K562 (cell line): ENCODE data around the gene NFE2. TPM values are rescaled to one million over a fixed set of nuclear protein-coding genes. Genes with fewer than 3 reads are reported as not detected.

ENCODE experiments used
- BRD9 ChIP-seq: fragments of 450-650 bp; IDR thresholded peaks from 2 replicates; pipeline ENCODE4 v1.6.1; 2018; ENCODE audit warnings: low read depth; ENCODE audit not compliant: partially characterized antibody
- CXXC5 ChIP-seq: fragments of 250-450 bp; sonication (Bioruptor Pico); IDR thresholded peaks from 2 replicates; pipeline ENCODE4 v1.8.0; 2022; ENCODE audit warnings: inconsistent platforms, mild to moderate bottlenecking, moderate library complexity
- DEAF1 ChIP-seq: fragments of 450-650 bp; formaldehyde crosslinking; IDR thresholded peaks from 2 replicates; pipeline ENCODE4 v1.4.0; 2020; ENCODE audit warnings: mild to moderate bottlenecking, moderate library complexity
- E2F5 ChIP-seq: sonication (generic); formaldehyde crosslinking; IDR thresholded peaks from 2 replicates; pipeline ENCODE4 v1.8.0; 2022; ENCODE audit warnings: mild to moderate bottlenecking, missing genetic modification reagents
- E4F1 ChIP-seq: fragments of 250-450 bp; sonication (Bioruptor Pico); IDR thresholded peaks from 2 replicates; pipeline ENCODE4 v1.5.0; 2021; ENCODE audit warnings: mild to moderate bottlenecking, borderline replicate concordance
- ETV6 ChIP-seq, 3 experiments: fragments of 150-350 bp in 1 of 3; sonication (generic) in 1 of 3; formaldehyde crosslinking in 1 of 3; IDR thresholded peaks; 2 replicates each; pipeline versions ENCODE4 v1.6.1 to v1.8.0; 2014 to 2022; ENCODE audit warnings: borderline replicate concordance in 2 of 3, low read depth in 2 of 3, antibody characterized with exemption in 1 of 3, low read length in 1 of 3, mild to moderate bottlenecking in 1 of 3, missing genetic modification reagents in 1 of 3
- GMEB1 ChIP-seq: fragments of 250-450 bp; sonication (Bioruptor Pico); IDR thresholded peaks from 2 replicates; pipeline ENCODE4 v1.4.0; 2020; ENCODE audit warnings: mild to moderate bottlenecking
- HSF4 ChIP-seq: fragments of 250-450 bp; sonication (Bioruptor Pico); IDR thresholded peaks from 2 replicates; pipeline ENCODE4 v2.1.2; 2022; ENCODE audit warnings: mild to moderate bottlenecking, moderate library complexity, borderline replicate concordance
- L3MBTL2 ChIP-seq: fragments of 450-650 bp; IDR thresholded peaks from 2 replicates; pipeline ENCODE4 v1.6.1; 2016; ENCODE audit warnings: mild to moderate bottlenecking, moderate library complexity
- MAZ ChIP-seq, 2 experiments: fragments of 450-650 bp in 1 of 2; sonication (generic) in 1 of 2; formaldehyde crosslinking; IDR thresholded peaks in 1 of 2; conservative IDR thresholded peaks in 1 of 2; 2 replicates each; pipeline versions ENCODE4 v1.4.0 to v1.5.0; 2020; ENCODE audit warnings: mild to moderate bottlenecking in 1 of 2, missing genetic modification reagents in 1 of 2
- MECOM ChIP-seq: fragments of 250-450 bp; sonication (Bioruptor Pico); IDR thresholded peaks from 2 replicates; pipeline ENCODE4 v1.8.0; 2022; ENCODE audit warnings: inconsistent platforms
- MTA1 ChIP-seq: fragments of 450-650 bp; IDR thresholded peaks from 2 replicates; pipeline ENCODE4 v1.6.1; 2017; ENCODE audit warnings: borderline replicate concordance
- MYNN ChIP-seq, 2 experiments: sonication (generic); formaldehyde crosslinking in 1 of 2; IDR thresholded peaks; 2 replicates each; pipeline versions ENCODE4 v1.5.0 to v1.6.1; 2016 to 2020; ENCODE audit warnings: antibody characterized with exemption in 1 of 2, missing genetic modification reagents in 1 of 2
- NEUROD1 ChIP-seq: fragments of 150-350 bp; IDR thresholded peaks from 2 replicates; pipeline ENCODE4 v1.6.1; 2014; ENCODE audit warnings: borderline replicate concordance, low read length, low read depth; ENCODE audit not compliant: partially characterized antibody
- RB1 ChIP-seq: fragments of 450-650 bp; IDR thresholded peaks from 2 replicates; pipeline ENCODE4 v1.6.1; 2017; ENCODE audit warnings: low read depth, mild to moderate bottlenecking
- ZBTB8A ChIP-seq: fragments of 450-650 bp; IDR thresholded peaks from 2 replicates; pipeline ENCODE4 v1.6.1; 2018; ENCODE audit warnings: mild to moderate bottlenecking, moderate library complexity; ENCODE audit not compliant: partially characterized antibody
- ZFP36 ChIP-seq: fragments of 150-350 bp; IDR thresholded peaks from 2 replicates; pipeline ENCODE4 v1.6.1; 2018; ENCODE audit warnings: low read length, low read depth; ENCODE audit not compliant: partially characterized antibody
- ZNF263 ChIP-seq: sonication (generic); formaldehyde crosslinking; IDR thresholded peaks from 2 replicates; pipeline ENCODE4 v1.8.0; 2022; ENCODE audit warnings: mild to moderate bottlenecking, missing genetic modification reagents, borderline replicate concordance
- ZNF3 ChIP-seq: fragments of 250-450 bp; sonication (Bioruptor Pico); IDR thresholded peaks from 2 replicates; pipeline ENCODE4 v1.5.0; 2021; ENCODE audit warnings: mild to moderate bottlenecking, moderate library complexity
- ZNF75A ChIP-seq: fragments of 450-650 bp; formaldehyde crosslinking; IDR thresholded peaks from 2 replicates; pipeline ENCODE4 v1.4.0; 2020; ENCODE audit warnings: mild to moderate bottlenecking
- polyA plus RNA-seq, 8 experiments: library from polyadenylated mRNA; depleted of rRNA in 4 of 8; stranded (reverse) in 5 of 8; unstranded in 3 of 8; fragments of >200 nt; fragmentation: Nextera tagmentation in 2 of 8; fragmentation: Illumina TruSeq in 1 of 8; extraction: Ambion mirVana in 2 of 8; extraction: Trizol in 1 of 8; gene quantifications; 2 replicates each; pipeline versions ENCODE4 v1.2.1 to v1.2.3, GENCODE V29; 2011 to 2014; ENCODE audit warnings: inconsistent platforms in 1 of 8, missing spikeins in 1 of 8
- total RNA-seq, 7 experiments: library from RNA; depleted of rRNA in 6 of 7; stranded (reverse); fragments of >200 nt in 6 of 7; fragmentation: Illumina TruSeq in 2 of 7; extraction: Trizol in 2 of 7; gene quantifications; 2 replicates each; pipeline versions ENCODE4 v1.2.1 to v1.2.3, GENCODE V29; 2011 to 2021; ENCODE audit warnings: low replicate concordance in 1 of 7

NFE2 gene
- total and polyA plus RNA-seq, 9 of the 15 experiments (the other 6 are each of a cell fraction or from before 2014, with no cell fraction given), result 12.3 to 282 (median 208) TPM

- TF ChIP-seq ZBTB8A, result no peak
- TF ChIP-seq DEAF1 (CRISPR knock-in tag), result peak; percentile 82
- TF ChIP-seq CXXC5 (CRISPR knock-in tag), result peak; percentile 59
- TF ChIP-seq ZNF263 (CRISPR knock-in tag), result 0 out of 2 replicates have a peak, but pooled peaks have one; percentile 52
- TF ChIP-seq MECOM (CRISPR knock-in tag), result peak; percentile 47; the same call in 1 of the 2 replicates
- peak in 1 of 2 experiments; percentile 45; a peak in 1 of 4 replicates for TF ChIP-seq ETV6 (IDR thresholded peaks at IDR 0.05; ENCODE audit: borderline replicate concordance in 1 of 2, low read depth in 2 of 2, low read length in 1 of 2)
- no peak for TF ChIP-seq ETV6 (CRISPR knock-in tag; IDR thresholded peaks at IDR 0.05; ENCODE audit: borderline replicate concordance)
- TF ChIP-seq NEUROD1, result peak; percentile 39
- peak; percentile 83 for TF ChIP-seq BRD9
- TF ChIP-seq MYNN (IDR thresholded peaks at IDR 0.05), result peak; percentile 89
- no peak for TF ChIP-seq MYNN (CRISPR knock-in tag; IDR thresholded peaks at IDR 0.05)
- TF ChIP-seq ZNF75A (CRISPR knock-in tag), result peak; percentile 51; the same call in 1 of the 2 replicates
- TF ChIP-seq MTA1, result peak; percentile 53; the same call in 1 of the 2 replicates
- TF ChIP-seq ZFP36, result peak; percentile 10
- TF ChIP-seq ZNF3, result no peak
- no peak for TF ChIP-seq E2F5 (CRISPR knock-in tag)
- peak; percentile 22; the same call in 1 of the 2 replicates for TF ChIP-seq L3MBTL2
- TF ChIP-seq HSF4 (CRISPR knock-in tag), result peak; percentile 72; the same call in 1 of the 2 replicates
- no peak for TF ChIP-seq E4F1 (CRISPR knock-in tag)
- peak; percentile 62; the same call in 1 of the 2 replicates for TF ChIP-seq RB1
- TF ChIP-seq GMEB1 (CRISPR knock-in tag), result peak; percentile 44
- TF ChIP-seq MAZ (CRISPR knock-in tag; conservative IDR thresholded peaks at IDR 0.05 in 1 of 2, IDR thresholded peaks at IDR 0.05 in 1 of 2), result peak; percentile 75 to 78
Observed at GRCh38 chr12:54294152-54294952, 6.5 kb downstream of the NFE2 start (continued).
